GM13976 (cell line): ENCODE results near the gene ICE2.

ENCODE experiments used
- DNase-seq: peaks from one replicate; pipeline ENCODE4 v3.0.0; 2012; ENCODE audit warnings: low spot score
- in situ Hi-C: fragments of 300-500 bp; cut with MboI; formaldehyde crosslinking; loops from one replicate; pipeline ENCODE4 v1.12.0; 2022; ENCODE audit warnings: low sequenced_read_pairs, mixed read lengths, inconsistent platforms; ENCODE audit not compliant: unreplicated experiment
- TF ChIP-seq, protein P1 (sequence below): IDR thresholded peaks from 2 replicates; pipeline ENCODE4 v1.5.1; 2012; ENCODE audit warnings: borderline replicate concordance, mild to moderate bottlenecking; ENCODE audit not compliant: insufficient read depth; ENCODE audit errors: extremely low read depth, missing control alignments, control extremely low read depth

Gene ICE2

GRCh38 chr15:60480149-60480548 lies 1.2 kb upstream of the ICE2 start:
- in situ Hi-C loops = no loop called here
- peak; percentile 25 for DNase-seq
- TF ChIP-seq, protein P1, sequence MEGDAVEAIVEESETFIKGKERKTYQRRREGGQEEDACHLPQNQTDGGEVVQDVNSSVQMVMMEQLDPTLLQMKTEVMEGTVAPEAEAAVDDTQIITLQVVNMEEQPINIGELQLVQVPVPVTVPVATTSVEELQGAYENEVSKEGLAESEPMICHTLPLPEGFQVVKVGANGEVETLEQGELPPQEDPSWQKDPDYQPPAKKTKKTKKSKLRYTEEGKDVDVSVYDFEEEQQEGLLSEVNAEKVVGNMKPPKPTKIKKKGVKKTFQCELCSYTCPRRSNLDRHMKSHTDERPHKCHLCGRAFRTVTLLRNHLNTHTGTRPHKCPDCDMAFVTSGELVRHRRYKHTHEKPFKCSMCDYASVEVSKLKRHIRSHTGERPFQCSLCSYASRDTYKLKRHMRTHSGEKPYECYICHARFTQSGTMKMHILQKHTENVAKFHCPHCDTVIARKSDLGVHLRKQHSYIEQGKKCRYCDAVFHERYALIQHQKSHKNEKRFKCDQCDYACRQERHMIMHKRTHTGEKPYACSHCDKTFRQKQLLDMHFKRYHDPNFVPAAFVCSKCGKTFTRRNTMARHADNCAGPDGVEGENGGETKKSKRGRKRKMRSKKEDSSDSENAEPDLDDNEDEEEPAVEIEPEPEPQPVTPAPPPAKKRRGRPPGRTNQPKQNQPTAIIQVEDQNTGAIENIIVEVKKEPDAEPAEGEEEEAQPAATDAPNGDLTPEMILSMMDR = no peak

DNA sequence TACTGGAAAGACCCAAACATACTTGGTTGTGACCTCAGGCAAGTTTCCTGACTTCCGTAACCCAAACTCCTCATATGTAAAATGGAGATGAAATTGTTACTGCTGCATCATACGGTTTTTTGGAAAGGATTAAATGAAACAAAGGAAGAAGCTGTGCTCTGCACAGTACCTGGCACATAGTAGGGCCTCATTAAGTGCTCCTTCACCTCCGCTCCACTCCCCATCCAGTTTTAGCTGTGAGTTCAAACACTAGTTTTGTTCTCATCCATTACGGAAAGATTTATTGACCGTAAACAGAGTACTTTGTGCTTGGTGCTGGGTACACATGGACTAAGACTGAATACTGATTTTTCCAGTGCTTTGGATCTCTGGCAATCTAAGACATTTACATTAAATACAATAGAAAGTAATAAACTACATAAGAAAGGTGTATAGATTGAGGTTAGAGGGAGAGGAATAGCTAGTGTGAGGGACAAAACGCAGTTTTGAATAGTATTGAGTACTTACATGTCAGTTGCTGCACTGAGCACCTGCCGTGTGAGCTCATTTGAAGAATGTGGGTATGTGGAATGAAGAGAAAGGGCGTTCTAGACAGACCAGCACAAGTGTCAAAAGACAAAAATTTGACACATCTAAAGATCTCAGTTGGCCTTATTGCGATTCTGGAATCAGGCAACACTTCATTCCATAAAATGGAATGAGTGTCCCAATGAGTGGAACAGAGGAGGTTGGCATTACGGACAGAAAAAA lies 594 bp upstream of the ICE2 start:
- in situ Hi-C loops = no loop called here
- peak; percentile 22 for DNase-seq
- TF ChIP-seq, protein P1 = no peak

- TF ChIP-seq, protein P1 = no peak
- in situ Hi-C loops = no loop called here
- peak; percentile 8 for DNase-seq
These were observed 901 bp downstream of the ICE2 start for GRCh38 chr15:60477916-60478565.

- TF ChIP-seq, protein P1 = no peak
- no peak for DNase-seq
- in situ Hi-C loops = no loop called here
These were observed 1.8 kb downstream of the ICE2 start for GRCh38 chr15:60477164-60477563.

GRCh38 chr15:60476713-60477112 lies 2.2 kb downstream of the ICE2 start:
- no peak for DNase-seq
- in situ Hi-C loops = no loop called here
- TF ChIP-seq, protein P1 = no peak

GRCh38 chr15:60473135-60473534 lies 5.8 kb downstream of the ICE2 start:
- no peak for DNase-seq
- in situ Hi-C loops = no loop called here
- TF ChIP-seq, protein P1 = no peak
